CD4-positive, alpha-beta T cell treated with Interferon gamma for 1 hour (primary cell): ENCODE results near the gene CRAT.

Source experiments
- DNase-seq: peaks from one replicate; pipeline ENCODE4 v3.0.0-alpha.2; 2020

CRAT gene

GRCh38 chr9:129080601-129081387 lies 29.8 kb downstream of the CRAT start, which contains the start of gene DOLPP1:
Gene DOLPP1 (plus strand): TSS chr9:129081111. CDS start chr9:129081132, 21 bp downstream.
- peak; percentile 100 for DNase-seq

GRCh38 chr9:129080298-129080600 lies 30.3 kb downstream of the CRAT start:
- DNase-seq: no peak

GRCh38 chr9:129079829-129080228 lies 30.8 kb downstream of the CRAT start:
- no peak for DNase-seq

- no peak for DNase-seq
These were observed 31.7 kb downstream of the CRAT start for GRCh38 chr9:129078691-129079503.

- no peak for DNase-seq
These were observed 33.4 kb downstream of the CRAT start for GRCh38 chr9:129077236-129077635.

- no peak for DNase-seq
These were observed 34.0 kb downstream of the CRAT start for GRCh38 chr9:129076640-129077037.

GRCh38 chr9:129075996-129076639 lies 34.5 kb downstream of the CRAT start:
- DNase-seq: no peak

GRCh38 chr9:129074106-129074505 lies 36.5 kb downstream of the CRAT start:
- no peak for DNase-seq

GRCh38 chr9:129073404-129073803 lies 37.2 kb downstream of the CRAT start:
- no peak for DNase-seq

- DNase-seq: no peak
These were observed 38.4 kb downstream of the CRAT start for GRCh38 chr9:129072171-129072570.

GRCh38 chr9:129071526-129072126 lies 39.0 kb downstream of the CRAT start:
- DNase-seq: no peak

- no peak for DNase-seq
These were observed 39.7 kb downstream of the CRAT start for GRCh38 chr9:129070696-129071525.

GRCh38 chr9:129069862-129070641 lies 40.5 kb downstream of the CRAT start:
- no peak for DNase-seq

GRCh38 chr9:129068990-129069861 lies 41.4 kb downstream of the CRAT start:
- DNase-seq: peak; percentile 75

GRCh38 chr9:129068110-129068509 lies 42.5 kb downstream of the CRAT start:
- no peak for DNase-seq

GRCh38 chr9:129064499-129064908 lies 46.1 kb downstream of the CRAT start:
- DNase-seq: no peak

GRCh38 chr9:129063061-129063460 lies 47.5 kb downstream of the CRAT start:
- no peak for DNase-seq

GRCh38 chr9:129060991-129061390 lies 49.6 kb downstream of the CRAT start:
- no peak for DNase-seq

- no peak for DNase-seq
These were observed 50.5 kb downstream of the CRAT start for GRCh38 chr9:129059796-129060785.
